Effector memory CD4-positive, alpha-beta T cell (primary cell): ENCODE data around the gene ADAMTS16.

Source experiments
- DNase-seq, 3 donors: peaks; one replicate each; pipeline ENCODE4 v3.0.0-alpha.2; 2020
- H3K27ac ChIP-seq: 2 replicates; pipeline ENCODE4 v1.7.0; 2013; ENCODE audit warnings: mild to moderate bottlenecking, low read length, moderate library complexity; ENCODE audit not compliant: insufficient read depth, poor library complexity, severe bottlenecking
- H3K27me3 ChIP-seq: replicated peaks from 2 replicates; pipeline ENCODE4 v1.7.0; 2013; ENCODE audit warnings: mild to moderate bottlenecking, low read length; ENCODE audit not compliant: insufficient read depth, control insufficient read depth, poor library complexity, severe bottlenecking
- H3K36me3 ChIP-seq: 2 replicates; pipeline ENCODE4 v1.7.0; 2013; ENCODE audit warnings: mild to moderate bottlenecking, low read length, moderate library complexity; ENCODE audit not compliant: control insufficient read depth, insufficient read depth
- H3K4me1 ChIP-seq: 2 replicates; pipeline ENCODE4 v1.7.0; 2013; ENCODE audit warnings: low read length, mild to moderate bottlenecking; ENCODE audit not compliant: control insufficient read depth, insufficient read depth, poor library complexity, severe bottlenecking
- H3K4me3 ChIP-seq: 2 replicates; pipeline ENCODE4 v1.7.0; 2013; ENCODE audit warnings: low read length, low read depth, mild to moderate bottlenecking; ENCODE audit not compliant: insufficient read depth, poor library complexity, severe bottlenecking
- H3K9me3 ChIP-seq: 2 replicates; pipeline ENCODE4 v1.7.0; 2013; ENCODE audit warnings: mild to moderate bottlenecking, low read length, moderate library complexity; ENCODE audit not compliant: control insufficient read depth

Gene ADAMTS16

DNA sequence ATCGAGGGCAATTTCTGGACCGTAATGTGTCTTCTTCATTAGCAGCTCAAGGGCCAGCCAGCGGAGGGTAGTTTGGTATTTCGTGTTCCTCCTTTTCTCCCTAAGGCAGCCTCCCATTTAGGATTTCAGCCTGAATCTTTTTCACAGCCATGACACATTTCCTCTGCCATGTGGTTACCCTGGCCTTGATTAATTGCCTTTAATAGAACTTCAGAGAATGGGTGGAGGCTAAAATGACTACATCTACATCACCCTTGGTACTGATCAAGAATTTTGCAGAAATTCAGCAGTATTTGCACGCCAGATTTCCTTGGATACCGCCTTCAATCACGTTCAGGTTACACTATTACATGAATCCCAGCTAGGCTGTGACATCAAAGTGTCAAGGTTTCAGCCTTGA lies 58.0 kb downstream of the ADAMTS16 start:
- DNase-seq, result no peak
- H3K27me3 ChIP-seq, result no peaks in the 10 kb centered on the region

DNA sequence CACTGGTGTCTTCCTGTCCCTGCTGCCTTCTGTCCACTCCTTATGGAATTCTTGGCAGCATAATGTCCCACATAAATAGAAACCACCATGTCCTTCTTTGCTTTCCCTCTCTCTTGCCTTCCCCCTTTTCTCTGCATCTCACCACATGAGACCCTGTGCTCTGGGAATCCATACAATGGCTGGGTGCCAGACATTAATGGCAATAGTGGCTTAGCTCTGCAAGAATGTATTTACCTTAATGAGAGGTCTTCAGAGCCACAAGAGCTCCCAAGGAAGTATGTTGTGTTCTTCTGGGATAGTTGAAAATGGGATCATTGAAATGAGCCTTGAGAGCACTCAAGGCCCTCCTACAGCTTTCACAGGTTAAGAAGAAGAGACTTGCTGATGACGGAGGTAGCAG lies 58.7 kb downstream of the ADAMTS16 start:
- H3K4me1 ChIP-seq, result no peaks in the 10 kb centered on the region
- H3K9me3 ChIP-seq, result no peaks in the 10 kb centered on the region
- DNase-seq, result no peak
- no peak overlapping the region for H3K27ac ChIP-seq
- no peaks in the 10 kb centered on the region for H3K27me3 ChIP-seq
- no peaks in the 10 kb centered on the region for H3K36me3 ChIP-seq
- no peak overlapping the region for H3K4me3 ChIP-seq

More for the DNA sequence above, 58.0 kb downstream of the ADAMTS16 start:
- Histone ChIP-seq H3K27ac (no peak overlapping the region), H3K36me3 (no peaks in the 10 kb centered on the region), H3K9me3 (no peaks in the 10 kb centered on the region), H3K4me1 (no peaks in the 10 kb centered on the region), H3K4me3 (no peak overlapping the region)

DNA sequence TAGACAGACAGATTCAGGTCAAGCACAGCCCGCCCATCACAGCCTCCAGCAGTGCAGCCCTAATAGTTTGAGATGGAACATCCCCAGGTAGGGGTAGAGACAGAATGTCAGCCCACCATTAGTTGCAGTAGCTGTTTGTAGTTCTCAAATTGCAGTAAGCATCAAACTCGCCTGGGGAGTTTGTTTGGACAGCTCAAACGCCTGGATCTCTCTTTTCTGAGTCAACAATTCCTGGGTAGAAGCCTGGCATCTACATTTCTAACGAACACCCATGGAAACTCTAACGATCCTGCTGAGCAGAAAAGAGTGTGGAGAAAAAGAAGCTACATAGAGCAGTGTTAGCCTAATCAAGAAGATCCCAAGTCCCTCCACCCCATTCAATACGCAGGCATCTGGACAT lies 59.4 kb downstream of the ADAMTS16 start:
- DNase-seq, result no peak
- Histone ChIP-seq H3K27me3 (no peaks in the 10 kb centered on the region), H3K4me1 (no peaks in the 10 kb centered on the region), H3K4me3 (no peak overlapping the region), H3K9me3 (no peaks in the 10 kb centered on the region), H3K36me3 (no peaks in the 10 kb centered on the region), H3K27ac (no peak overlapping the region)

DNA sequence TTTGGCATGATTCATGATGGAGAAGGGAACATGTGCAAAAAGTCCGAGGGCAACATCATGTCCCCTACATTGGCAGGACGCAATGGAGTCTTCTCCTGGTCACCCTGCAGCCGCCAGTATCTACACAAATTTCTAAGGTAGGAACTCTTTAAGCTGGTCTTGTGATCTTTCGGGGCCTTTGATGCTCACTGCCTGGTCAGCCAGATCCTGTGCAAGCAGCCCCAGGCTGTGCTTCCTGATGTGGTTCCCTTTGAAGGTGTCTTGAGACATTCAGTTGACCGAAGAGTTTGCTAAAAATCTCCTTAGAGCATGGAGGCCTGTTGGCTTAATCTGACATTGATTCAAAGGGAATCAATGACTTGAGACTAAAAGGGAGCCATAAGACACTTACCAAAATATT lies 60.0 kb downstream of the ADAMTS16 start:
- H3K27ac ChIP-seq, result no peak overlapping the region

DNA sequence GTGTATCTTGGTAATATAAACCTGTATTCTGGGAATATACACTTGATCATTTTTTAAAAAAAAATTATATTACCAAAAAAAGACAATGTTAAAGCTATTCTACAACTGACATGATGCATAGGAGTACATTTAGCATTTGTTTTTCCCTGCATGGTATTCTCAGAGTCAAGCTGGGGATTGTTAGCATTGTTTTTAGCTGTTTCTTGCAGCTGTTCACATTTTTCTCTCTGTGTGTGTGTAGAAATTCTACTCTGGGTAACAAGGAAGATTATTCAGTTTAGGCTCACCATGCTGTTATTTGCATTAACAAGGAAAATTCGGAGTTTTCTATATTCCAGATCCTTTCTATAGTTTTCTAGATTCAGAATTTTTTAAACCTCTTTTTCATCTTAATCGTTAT lies 62.2 kb downstream of the ADAMTS16 start:
- H3K27ac ChIP-seq, result no peak overlapping the region
- no peak for DNase-seq
- no peaks in the 10 kb centered on the region for H3K36me3 ChIP-seq
- no peaks in the 10 kb centered on the region for H3K4me1 ChIP-seq
- no peaks in the 10 kb centered on the region for H3K27me3 ChIP-seq
- H3K9me3 ChIP-seq, result no peaks in the 10 kb centered on the region
- H3K4me3 ChIP-seq, result no peak overlapping the region

More for the DNA sequence above, 60.0 kb downstream of the ADAMTS16 start:
- Histone ChIP-seq H3K9me3 (no peaks in the 10 kb centered on the region), H3K27me3 (no peaks in the 10 kb centered on the region), H3K4me3 (no peak overlapping the region), H3K36me3 (no peaks in the 10 kb centered on the region), H3K4me1 (no peaks in the 10 kb centered on the region)
- no peak for DNase-seq

DNA sequence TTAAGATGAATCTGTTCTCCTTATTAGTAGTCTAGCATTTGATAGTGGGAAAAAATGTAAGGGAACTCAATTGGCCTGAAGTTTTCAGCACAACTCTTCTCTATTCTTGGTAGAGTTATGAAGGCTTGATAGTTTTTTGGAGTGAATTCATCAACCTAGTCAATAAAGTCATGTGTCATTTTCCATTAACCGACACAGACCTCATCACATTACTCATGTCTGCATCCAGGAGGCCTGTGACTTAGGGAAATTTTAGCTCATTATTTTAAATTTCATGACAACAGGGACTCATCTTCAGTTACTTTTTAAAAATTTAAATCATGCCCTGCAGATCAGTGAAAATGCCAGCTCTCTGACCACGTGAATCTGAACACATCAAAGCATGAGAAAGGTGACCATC lies 63.3 kb downstream of the ADAMTS16 start:
- no peaks in the 10 kb centered on the region for H3K9me3 ChIP-seq
- no peaks in the 10 kb centered on the region for H3K4me1 ChIP-seq
- no peak for DNase-seq
- no peak overlapping the region for H3K4me3 ChIP-seq
- no peaks in the 10 kb centered on the region for H3K36me3 ChIP-seq
- no peak overlapping the region for H3K27ac ChIP-seq
- H3K27me3 ChIP-seq, result no peaks in the 10 kb centered on the region

DNA sequence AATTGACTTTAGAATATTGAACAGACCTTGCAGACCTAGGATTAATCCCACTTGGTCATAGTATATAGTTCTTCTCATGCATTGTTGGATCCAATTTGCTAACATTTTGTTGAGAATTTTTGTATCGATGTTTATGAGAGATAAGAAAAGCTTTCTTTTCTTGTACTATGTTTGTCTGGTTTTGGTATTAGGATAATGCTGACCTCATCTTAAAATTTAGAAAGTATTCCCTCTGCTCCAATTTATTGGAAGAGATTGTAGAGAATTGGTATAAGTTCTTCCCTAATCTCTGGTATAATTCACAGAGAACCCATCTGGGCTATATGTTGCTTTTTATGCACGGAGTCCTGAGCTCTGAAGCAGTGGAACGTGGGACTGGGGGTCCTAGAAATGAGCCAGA lies 67.7 kb downstream of the ADAMTS16 start:
- Histone ChIP-seq H3K4me3 (no peak overlapping the region), H3K27me3 (no peaks in the 10 kb centered on the region)
- DNase-seq, result no peak

DNA sequence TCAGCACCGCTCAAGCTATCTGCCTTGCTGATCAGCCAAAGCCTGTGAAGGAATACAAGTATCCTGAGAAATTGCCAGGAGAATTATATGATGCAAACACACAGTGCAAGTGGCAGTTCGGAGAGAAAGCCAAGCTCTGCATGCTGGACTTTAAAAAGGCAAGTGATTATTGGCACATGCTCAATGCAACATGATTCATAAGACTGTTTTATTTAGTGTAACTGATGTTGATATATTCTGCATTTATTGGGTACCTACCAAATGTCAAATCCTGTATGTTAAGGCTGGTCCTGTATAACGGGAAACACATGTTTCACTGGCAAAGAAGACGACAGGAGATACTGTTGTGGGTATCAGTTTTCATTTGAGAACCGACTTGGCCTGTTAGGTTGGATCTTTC lies 69.0 kb downstream of the ADAMTS16 start:
- Histone ChIP-seq H3K36me3 (no peaks in the 10 kb centered on the region), H3K9me3 (no peaks in the 10 kb centered on the region), H3K27me3 (no peaks in the 10 kb centered on the region), H3K27ac (no peak overlapping the region), H3K4me3 (no peak overlapping the region), H3K4me1 (no peaks in the 10 kb centered on the region)
- DNase-seq, result no peak

More for the DNA sequence above, 67.7 kb downstream of the ADAMTS16 start:
- H3K4me1 ChIP-seq, result no peaks in the 10 kb centered on the region
- no peaks in the 10 kb centered on the region for H3K36me3 ChIP-seq
- H3K9me3 ChIP-seq, result no peaks in the 10 kb centered on the region
- H3K27ac ChIP-seq, result no peak overlapping the region

DNA sequence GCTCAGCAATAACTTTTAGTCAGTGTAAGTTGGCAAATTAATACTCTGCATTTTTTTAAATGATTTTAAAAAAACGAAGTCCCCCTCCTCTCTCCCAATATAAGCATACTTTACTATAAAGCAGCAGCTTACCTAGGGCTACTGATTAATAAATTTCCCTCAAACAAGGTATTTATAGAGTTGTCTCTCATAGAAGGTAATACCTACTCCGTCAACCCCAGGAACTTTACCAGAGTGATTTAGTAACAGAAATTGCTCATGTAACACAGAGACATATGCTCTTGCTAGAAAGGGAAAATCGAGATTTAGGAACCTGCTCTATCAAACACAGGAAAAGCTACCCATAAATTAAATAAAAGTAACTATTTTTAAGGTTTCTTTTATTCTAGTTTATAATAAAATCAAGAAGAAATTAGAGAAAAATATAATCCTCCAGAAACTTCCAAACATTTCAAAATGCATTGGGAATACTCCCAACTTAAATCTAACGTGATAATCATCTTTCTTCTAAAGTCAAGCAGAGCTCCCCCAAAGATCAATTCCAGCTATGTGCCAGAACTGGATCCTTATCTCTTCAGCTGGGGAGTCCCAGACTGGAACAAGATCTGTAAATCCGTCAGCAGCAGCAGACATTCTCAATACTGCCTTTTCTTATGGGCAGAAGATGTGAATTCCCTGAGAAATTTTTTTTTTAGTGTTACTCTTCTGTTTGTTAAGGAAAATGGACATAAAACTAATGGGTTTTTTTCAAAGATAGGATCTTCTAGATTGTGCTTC lies 69.6 kb downstream of the ADAMTS16 start:
- Histone ChIP-seq H3K27me3 (no peaks in the 10 kb centered on the region), H3K36me3 (no peaks in the 10 kb centered on the region), H3K27ac (no peak overlapping the region), H3K4me1 (no peaks in the 10 kb centered on the region), H3K9me3 (no peaks in the 10 kb centered on the region), H3K4me3 (no peak overlapping the region)
- DNase-seq, result no peak

DNA sequence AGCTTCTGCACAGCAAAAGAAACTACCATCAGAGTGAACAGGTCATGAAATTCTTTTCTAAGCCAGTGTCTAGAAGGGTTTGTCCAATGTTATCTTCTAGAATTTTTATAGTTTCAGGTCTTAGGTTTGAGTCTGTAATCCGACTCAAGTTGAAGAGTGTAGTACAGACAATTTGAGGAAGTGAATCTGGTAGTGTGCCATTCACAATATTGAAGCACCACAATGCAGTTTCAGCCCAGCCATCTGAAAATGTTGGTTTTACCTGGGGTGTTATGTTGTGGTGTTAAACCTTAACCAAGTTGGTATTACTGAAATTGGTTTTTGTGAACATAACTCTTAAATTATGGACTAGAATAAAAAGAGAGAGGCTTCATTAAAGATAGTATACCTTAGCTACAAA lies 77.2 kb downstream of the ADAMTS16 start:
- Histone ChIP-seq H3K9me3 (no peaks in the 10 kb centered on the region), H3K36me3 (no peaks in the 10 kb centered on the region)

More for the DNA sequence above, 77.2 kb downstream of the ADAMTS16 start:
- no peaks in the 10 kb centered on the region for H3K4me1 ChIP-seq
- no peak for DNase-seq
- H3K4me3 ChIP-seq, result no peak overlapping the region
- no peak overlapping the region for H3K27ac ChIP-seq
- no peaks in the 10 kb centered on the region for H3K27me3 ChIP-seq
